Measurements from ENCODE around the gene SIRT4.

Gene SIRT4

DNA sequence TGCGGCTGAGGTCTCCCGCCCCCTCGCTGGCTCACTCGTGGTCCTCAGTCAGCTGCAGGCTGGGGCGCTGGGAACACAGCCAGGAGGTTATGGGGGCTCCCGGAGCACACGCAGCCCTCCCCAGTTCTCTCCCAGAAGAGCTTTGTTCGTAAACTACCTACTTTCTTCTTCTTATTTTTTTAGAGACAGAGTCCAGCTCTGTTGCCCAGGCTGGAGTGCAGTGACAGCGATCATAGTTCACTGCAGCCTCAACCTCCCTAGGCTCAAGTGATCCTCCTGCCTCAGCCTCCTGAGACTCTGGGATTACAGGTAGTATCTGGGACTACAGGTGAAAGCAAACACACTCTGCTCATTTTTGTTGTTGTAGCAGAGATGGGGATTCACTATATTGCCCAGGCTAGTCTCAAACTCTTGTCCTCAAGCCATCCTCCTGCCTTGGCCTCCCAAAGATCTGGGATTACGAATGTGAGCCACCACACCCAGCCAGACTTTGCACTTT, 41.0 kb downstream of the SIRT4 start:
- no peak for TF ChIP-seq YY1 (IDR thresholded peaks at IDR 0.05; ENCODE audit: low read depth)

DNA sequence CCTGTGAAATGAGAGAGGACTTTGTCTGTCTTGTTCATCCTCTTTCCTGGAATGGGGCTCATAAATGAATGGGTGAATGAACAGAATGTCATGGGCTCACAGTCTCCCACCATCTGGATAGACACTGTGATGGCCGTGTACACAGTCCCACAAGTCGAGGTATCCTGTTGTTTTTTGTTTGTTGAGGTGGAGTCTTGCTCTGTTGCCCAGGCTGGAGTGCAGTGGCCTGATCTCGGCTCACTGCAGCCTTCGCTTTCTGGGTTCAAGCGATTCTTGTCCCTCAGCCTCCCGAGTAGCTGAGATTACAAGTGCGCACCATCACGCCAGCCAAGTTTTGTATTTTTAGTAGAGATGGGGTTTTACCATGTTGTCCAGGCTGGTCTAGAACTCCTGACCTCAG, 41.6 kb downstream of the SIRT4 start:
- no peak for TF ChIP-seq YY1 (IDR thresholded peaks at IDR 0.05; ENCODE audit: low read depth)
- no peak for TF ChIP-seq TEAD4 (IDR thresholded peaks at IDR 0.05)
- TF ChIP-seq, protein P1, sequence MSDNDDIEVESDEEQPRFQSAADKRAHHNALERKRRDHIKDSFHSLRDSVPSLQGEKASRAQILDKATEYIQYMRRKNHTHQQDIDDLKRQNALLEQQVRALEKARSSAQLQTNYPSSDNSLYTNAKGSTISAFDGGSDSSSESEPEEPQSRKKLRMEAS (IDR thresholded peaks at IDR 0.05) = no peak
- no peak for TF ChIP-seq ZBTB7A (IDR thresholded peaks at IDR 0.05; ENCODE audit: low read depth)

DNA sequence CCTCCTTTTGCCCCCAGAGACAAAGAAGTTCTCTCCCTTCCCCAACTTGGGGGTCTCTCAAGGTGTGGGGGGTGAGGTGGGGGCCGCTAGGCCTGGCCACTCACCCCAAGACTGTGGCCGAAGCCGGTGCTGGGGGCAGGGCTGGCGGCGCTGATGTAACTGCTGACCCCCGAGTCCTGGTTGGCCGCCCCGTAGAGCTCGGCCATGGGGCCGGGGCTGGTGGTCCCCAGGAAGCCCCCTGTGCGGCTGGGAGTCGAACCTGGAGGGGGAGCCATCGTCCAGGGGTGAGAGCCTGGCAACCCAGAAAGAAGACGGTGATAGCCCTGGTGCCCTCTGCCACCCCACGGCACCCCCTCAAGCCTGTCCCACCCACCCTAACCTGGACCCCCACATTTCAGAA, 43.9 kb downstream of the SIRT4 start:
- TF ChIP-seq ZBTB7A (IDR thresholded peaks at IDR 0.05; ENCODE audit: low read depth) = no peak
- TF ChIP-seq TEAD4 (IDR thresholded peaks at IDR 0.05) = no peak
- TF ChIP-seq TCF12 (IDR thresholded peaks at IDR 0.05; ENCODE audit: low read depth) = no peak
- TF ChIP-seq, protein P2, sequence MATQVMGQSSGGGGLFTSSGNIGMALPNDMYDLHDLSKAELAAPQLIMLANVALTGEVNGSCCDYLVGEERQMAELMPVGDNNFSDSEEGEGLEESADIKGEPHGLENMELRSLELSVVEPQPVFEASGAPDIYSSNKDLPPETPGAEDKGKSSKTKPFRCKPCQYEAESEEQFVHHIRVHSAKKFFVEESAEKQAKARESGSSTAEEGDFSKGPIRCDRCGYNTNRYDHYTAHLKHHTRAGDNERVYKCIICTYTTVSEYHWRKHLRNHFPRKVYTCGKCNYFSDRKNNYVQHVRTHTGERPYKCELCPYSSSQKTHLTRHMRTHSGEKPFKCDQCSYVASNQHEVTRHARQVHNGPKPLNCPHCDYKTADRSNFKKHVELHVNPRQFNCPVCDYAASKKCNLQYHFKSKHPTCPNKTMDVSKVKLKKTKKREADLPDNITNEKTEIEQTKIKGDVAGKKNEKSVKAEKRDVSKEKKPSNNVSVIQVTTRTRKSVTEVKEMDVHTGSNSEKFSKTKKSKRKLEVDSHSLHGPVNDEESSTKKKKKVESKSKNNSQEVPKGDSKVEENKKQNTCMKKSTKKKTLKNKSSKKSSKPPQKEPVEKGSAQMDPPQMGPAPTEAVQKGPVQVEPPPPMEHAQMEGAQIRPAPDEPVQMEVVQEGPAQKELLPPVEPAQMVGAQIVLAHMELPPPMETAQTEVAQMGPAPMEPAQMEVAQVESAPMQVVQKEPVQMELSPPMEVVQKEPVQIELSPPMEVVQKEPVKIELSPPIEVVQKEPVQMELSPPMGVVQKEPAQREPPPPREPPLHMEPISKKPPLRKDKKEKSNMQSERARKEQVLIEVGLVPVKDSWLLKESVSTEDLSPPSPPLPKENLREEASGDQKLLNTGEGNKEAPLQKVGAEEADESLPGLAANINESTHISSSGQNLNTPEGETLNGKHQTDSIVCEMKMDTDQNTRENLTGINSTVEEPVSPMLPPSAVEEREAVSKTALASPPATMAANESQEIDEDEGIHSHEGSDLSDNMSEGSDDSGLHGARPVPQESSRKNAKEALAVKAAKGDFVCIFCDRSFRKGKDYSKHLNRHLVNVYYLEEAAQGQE (IDR thresholded peaks at IDR 0.05; ENCODE audit: low read depth) = no peak
- TF ChIP-seq EP300 (IDR thresholded peaks at IDR 0.05; ENCODE audit: borderline replicate concordance) = no peak
- TF ChIP-seq, protein P1 (IDR thresholded peaks at IDR 0.05) = no peak
- TF ChIP-seq FOXM1 (IDR thresholded peaks at IDR 0.05; ENCODE audit: borderline replicate concordance, low read depth) = no peak
- TF ChIP-seq, protein P3, sequence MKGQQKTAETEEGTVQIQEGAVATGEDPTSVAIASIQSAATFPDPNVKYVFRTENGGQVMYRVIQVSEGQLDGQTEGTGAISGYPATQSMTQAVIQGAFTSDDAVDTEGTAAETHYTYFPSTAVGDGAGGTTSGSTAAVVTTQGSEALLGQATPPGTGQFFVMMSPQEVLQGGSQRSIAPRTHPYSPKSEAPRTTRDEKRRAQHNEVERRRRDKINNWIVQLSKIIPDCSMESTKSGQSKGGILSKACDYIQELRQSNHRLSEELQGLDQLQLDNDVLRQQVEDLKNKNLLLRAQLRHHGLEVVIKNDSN (IDR thresholded peaks at IDR 0.05) = no peak
- no peak for TF ChIP-seq TAF1 (IDR thresholded peaks at IDR 0.05; ENCODE audit: low read depth)
- no peak for TF ChIP-seq CREB1 (IDR thresholded peaks at IDR 0.05; ENCODE audit: low read depth)
- no peak for TF ChIP-seq RAD21 (IDR thresholded peaks at IDR 0.05; ENCODE audit: low read depth)
- no peak for TF ChIP-seq NFIC (IDR thresholded peaks at IDR 0.05)
- TF ChIP-seq CEBPB (IDR thresholded peaks at IDR 0.05) = no peak
- TF ChIP-seq YY1 (IDR thresholded peaks at IDR 0.05; ENCODE audit: low read depth) = no peak
- TF ChIP-seq EGR1 (IDR thresholded peaks at IDR 0.05) = no peak

DNA sequence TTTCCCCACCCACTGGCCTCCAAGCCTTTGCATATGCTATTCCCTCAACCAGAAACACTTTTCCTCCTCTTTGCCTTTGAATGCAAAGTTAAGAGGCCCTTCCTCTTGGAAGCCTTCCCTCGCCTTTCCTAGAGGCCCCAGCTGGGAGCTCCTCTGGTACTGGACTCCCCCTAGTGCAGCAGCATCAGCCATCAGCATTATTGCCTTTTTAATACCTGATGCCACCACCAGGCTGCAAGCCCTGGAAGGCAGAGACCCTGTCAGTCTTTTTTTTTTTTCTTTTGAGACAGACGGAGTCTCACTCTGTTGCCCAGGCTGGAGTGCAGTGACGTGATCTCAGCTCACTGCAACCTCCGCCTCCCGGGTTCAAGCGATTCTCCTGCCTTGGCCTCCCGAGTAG, 44.6 kb downstream of the SIRT4 start:
- TF ChIP-seq ZBTB7A (IDR thresholded peaks at IDR 0.05; ENCODE audit: low read depth) = no peak
- TF ChIP-seq, protein P3 (IDR thresholded peaks at IDR 0.05) = no peak
- TF ChIP-seq CEBPB (IDR thresholded peaks at IDR 0.05) = no peak
- TF ChIP-seq, protein P1 (IDR thresholded peaks at IDR 0.05) = no peak
- TF ChIP-seq, protein P2 (IDR thresholded peaks at IDR 0.05; ENCODE audit: low read depth) = no peak

DNA sequence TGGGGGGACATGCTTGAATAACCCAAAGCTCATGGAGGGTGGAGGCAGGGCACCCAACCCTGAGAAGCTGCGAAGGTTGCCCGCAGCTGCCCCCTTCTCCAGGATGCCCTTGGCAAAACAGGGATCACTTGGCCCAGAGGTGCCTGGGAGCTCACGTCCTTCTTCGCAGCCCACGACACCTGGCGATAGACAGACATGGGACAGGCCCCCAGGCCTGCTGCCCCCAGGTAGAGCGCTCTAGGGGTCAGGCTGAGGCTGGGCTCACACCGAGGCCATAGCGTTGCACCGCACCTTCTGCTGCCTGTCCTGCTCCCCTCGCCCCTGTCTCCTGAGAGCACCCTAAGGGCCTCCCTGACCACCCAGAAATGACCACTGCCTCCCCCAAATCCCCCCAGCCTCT, 45.6 kb downstream of the SIRT4 start:
- TF ChIP-seq, protein P2 (IDR thresholded peaks at IDR 0.05; ENCODE audit: low read depth) = no peak
- TF ChIP-seq, protein P1 (IDR thresholded peaks at IDR 0.05) = no peak
- TF ChIP-seq YY1 (IDR thresholded peaks at IDR 0.05; ENCODE audit: low read depth) (no peak), CEBPB (IDR thresholded peaks at IDR 0.05) (no peak), NFIC (IDR thresholded peaks at IDR 0.05) (no peak), TCF12 (IDR thresholded peaks at IDR 0.05; ENCODE audit: low read depth) (no peak), CREB1 (IDR thresholded peaks at IDR 0.05; ENCODE audit: low read depth) (no peak), TEAD4 (IDR thresholded peaks at IDR 0.05) (no peak), RAD21 (IDR thresholded peaks at IDR 0.05; ENCODE audit: low read depth) (no peak), ZBTB7A (IDR thresholded peaks at IDR 0.05; ENCODE audit: low read depth) (no peak), EP300 (IDR thresholded peaks at IDR 0.05; ENCODE audit: borderline replicate concordance) (no peak), TAF1 (IDR thresholded peaks at IDR 0.05; ENCODE audit: low read depth) (no peak), FOXM1 (IDR thresholded peaks at IDR 0.05; ENCODE audit: borderline replicate concordance, low read depth) (no peak), EGR1 (IDR thresholded peaks at IDR 0.05) (no peak)
- TF ChIP-seq, protein P3 (IDR thresholded peaks at IDR 0.05) = no peak

Measured in Ishikawa (cell line).